Ovary (tissue), 9 donors: ENCODE results near the gene ROM1. TPM values are rescaled to one million over a fixed set of nuclear protein-coding genes. Genes with fewer than 3 reads are reported as not detected.

Source experiments
- DNase-seq, 5 donors: peaks; one replicate each; pipeline ENCODE4 v3.0.0-alpha.2; 2019 to 2020
- H3K27ac ChIP-seq, 2 donors: fragments of 200-600 bp; one replicate each; pipeline versions ENCODE4 v1.5.1 to v1.8.0; 2019 to 2022
- H3K27me3 ChIP-seq: fragments of 200-600 bp; one replicate; pipeline ENCODE4 v1.8.0; 2022
- H3K36me3 ChIP-seq: fragments of 200-600 bp; sonication (generic); one replicate; pipeline ENCODE4 v1.5.1; 2019
- H3K4me1 ChIP-seq: one replicate; pipeline ENCODE4 v1.8.1; 2013; ENCODE audit warnings: mild to moderate bottlenecking, moderate library complexity; ENCODE audit not compliant: insufficient read depth
- H3K4me3 ChIP-seq: fragments of 200-600 bp; sonication (generic); one replicate; pipeline ENCODE4 v1.5.1; 2017
- H3K9me3 ChIP-seq, 2 donors: fragments of 200-600 bp in 1 of 2; sonication (generic) in 1 of 2; one replicate each; pipeline versions ENCODE4 v1.5.1 to v1.8.1; 2013 to 2019; ENCODE audit warnings: mild to moderate bottlenecking in 1 of 2, moderate library complexity in 1 of 2
- EP300 ChIP-seq: sonication (generic); formaldehyde crosslinking; IDR thresholded peaks from one replicate; pipeline ENCODE4 v1.6.1; 2017; ENCODE audit warnings: antibody characterized with exemption
- POLR2A ChIP-seq: fragments of 450-650 bp; IDR thresholded peaks from one replicate; pipeline ENCODE4 v1.6.1; 2017; ENCODE audit warnings: antibody characterized with exemption, mild to moderate bottlenecking, moderate library complexity
- WGBS, 3 donors: extraction: QIAGEN DNeasy Blood & Tissue Kit in 1 of 3; methylation state at CpG; one replicate each; pipeline versions ENCODE4 v1.1.5 to v1.1.7; 2013 to 2017; 5-methylcytosine and 5-hydroxymethylcytosine counted together
- intact Hi-C, 4 donors: fragments of 100-400 bp; cut with DNase I; formaldehyde crosslinking; loops; one replicate each; pipeline versions ENCODE4 v1.11.0 to v1.15.1; 2022 to 2023
- polyA plus RNA-seq, 2 donors: library from polyadenylated mRNA; stranded (reverse); fragments of 200-250 nt in 1 of 2; fragments of 350-450 nt in 1 of 2; fragmentation: Illumina TruSeq in 1 of 2; extraction: RNeasy Lipid Tissue Mini Kit (QIAGEN cat#74804) in 1 of 2; gene quantifications; one replicate each; pipeline ENCODE4 v1.2.3, GENCODE V29; 2013 to 2014
- total RNA-seq, 7 donors: library from RNA; depleted of rRNA in 2 of 7; stranded (reverse); fragments of >200 nt in 2 of 7; fragmentation: NEBNext Ultra II Directional in 3 of 7; extraction: Animal tissue kit (Norgen Biotek cat#: 25700) in 3 of 7; gene quantifications; one replicate each; pipeline versions ENCODE4 v1.1.0 to v1.2.4, GENCODE V29; 2016 to 2023
- TF ChIP-seq, protein P1 (sequence below), 3 donors: fragments of 450-650 bp in 2 of 3; fragments of 200-600 bp in 1 of 3; IDR thresholded peaks; one replicate each; pipeline versions ENCODE4 v1.5.1 to v1.8.0; 2016 to 2022; ENCODE audit warnings: antibody characterized with exemption in 3 of 3, mild to moderate bottlenecking in 1 of 3
- donor health status: DM: no; HTN: no; CAD: no; lungs with moderate emphysema.
- donor health status: DM: no; HTN: no; CAD: no.
- donor health status: Bipolar disorder and iron deficiency.
- donor health status: DM: yes; HTN: yes; CAD: no.
- donor health status: DM: no; HTN: no; CAD: no.
- donor health status: DM: yes; HTN: yes; CAD: no.

Gene ROM1
- total and polyA plus RNA-seq, 9 donors, result 9.2 to 22.4 (median 10.8) TPM

GRCh38 chr11:62621567-62622470 is 8.8 kb downstream of the ROM1 start, which contains the start of gene B3GAT3:
Gene B3GAT3 (minus strand): TSS chr11:62621986. CDS start chr11:62621947, 39 bp downstream.
- Histone ChIP-seq H3K4me1 (peaks cover 1% of the 10 kb centered on the region), H3K9me3 (no peaks in the 10 kb centered on the region), H3K36me3 (no peaks in the 10 kb centered on the region), H3K4me3 (peak within 1 kb of the TSS; percentile 76), H3K27me3 (no peaks in the 10 kb centered on the region), H3K27ac (peak within 1 kb of the TSS; percentile 11 to 69)
- peak; percentile 98 to 99 (median 99) for DNase-seq
- peak; percentile 98 for TF ChIP-seq EP300
- TF ChIP-seq, protein P1, sequence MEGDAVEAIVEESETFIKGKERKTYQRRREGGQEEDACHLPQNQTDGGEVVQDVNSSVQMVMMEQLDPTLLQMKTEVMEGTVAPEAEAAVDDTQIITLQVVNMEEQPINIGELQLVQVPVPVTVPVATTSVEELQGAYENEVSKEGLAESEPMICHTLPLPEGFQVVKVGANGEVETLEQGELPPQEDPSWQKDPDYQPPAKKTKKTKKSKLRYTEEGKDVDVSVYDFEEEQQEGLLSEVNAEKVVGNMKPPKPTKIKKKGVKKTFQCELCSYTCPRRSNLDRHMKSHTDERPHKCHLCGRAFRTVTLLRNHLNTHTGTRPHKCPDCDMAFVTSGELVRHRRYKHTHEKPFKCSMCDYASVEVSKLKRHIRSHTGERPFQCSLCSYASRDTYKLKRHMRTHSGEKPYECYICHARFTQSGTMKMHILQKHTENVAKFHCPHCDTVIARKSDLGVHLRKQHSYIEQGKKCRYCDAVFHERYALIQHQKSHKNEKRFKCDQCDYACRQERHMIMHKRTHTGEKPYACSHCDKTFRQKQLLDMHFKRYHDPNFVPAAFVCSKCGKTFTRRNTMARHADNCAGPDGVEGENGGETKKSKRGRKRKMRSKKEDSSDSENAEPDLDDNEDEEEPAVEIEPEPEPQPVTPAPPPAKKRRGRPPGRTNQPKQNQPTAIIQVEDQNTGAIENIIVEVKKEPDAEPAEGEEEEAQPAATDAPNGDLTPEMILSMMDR (IDR thresholded peaks at IDR 0.05), result peak in 1 of 3 donors; percentile 56
- TF ChIP-seq POLR2A, result peak; percentile 62
- intact Hi-C loops, result loop anchor here in 1 of 4 donors (2.0 kb wide), 1 partner anchor 25 kb away; the partner anchor contains the start of gene GANAB
- 1 to 2% (median 1%) methylated on average over 44 to 77 of the region's 77 CpGs for WGBS, 3 donors

GRCh38 chr11:62622476-62623089 is 9.5 kb downstream of the ROM1 start:
- TF ChIP-seq POLR2A (no peak), EP300 (no peak)
- TF ChIP-seq, protein P1 (IDR thresholded peaks at IDR 0.05), result no peak
- peak overlapping the region; percentile 76 for H3K4me3 ChIP-seq
- H3K27ac ChIP-seq, result peak overlapping the region; percentile 11 to 69
- no peaks in the 10 kb centered on the region for H3K36me3 ChIP-seq
- no peak for DNase-seq
- 76 to 82% (median 76%) methylated on average over 7 of the region's 7 CpGs for WGBS, 3 donors
- intact Hi-C loops, result loop anchor here in 1 of 4 donors (2.0 kb wide), 1 partner anchor 24 kb away; the partner anchor contains the start of gene GANAB
- no peaks in the 10 kb centered on the region for H3K9me3 ChIP-seq
- H3K27me3 ChIP-seq, result no peaks in the 10 kb centered on the region
- H3K4me1 ChIP-seq, result peaks cover 1% of the 10 kb centered on the region

GRCh38 chr11:62627713-62628112 is 14.7 kb downstream of the ROM1 start:
- 77 to 84% (median 78%) methylated on average over 3 of the region's 3 CpGs for WGBS, 3 donors
- TF ChIP-seq POLR2A (no peak), EP300 (no peak)
- TF ChIP-seq, protein P1 (IDR thresholded peaks at IDR 0.05), result no peak
- no peaks in the 10 kb centered on the region for H3K27me3 ChIP-seq
- DNase-seq, result no peak
- no peaks in the 10 kb centered on the region for H3K4me1 ChIP-seq
- H3K4me3 ChIP-seq, result no peak overlapping the region
- H3K9me3 ChIP-seq, result no peaks in the 10 kb centered on the region
- intact Hi-C loops, result no loop called here
- no peaks in the 10 kb centered on the region for H3K36me3 ChIP-seq
- H3K27ac ChIP-seq, result no peak overlapping the region

GRCh38 chr11:62632492-62632891 is 19.4 kb downstream of the ROM1 start:
- no peaks in the 10 kb centered on the region for H3K9me3 ChIP-seq
- no peaks in the 10 kb centered on the region for H3K36me3 ChIP-seq
- no peak overlapping the region for H3K4me3 ChIP-seq
- H3K27me3 ChIP-seq, result no peaks in the 10 kb centered on the region
- intact Hi-C loops, result no loop called here
- H3K4me1 ChIP-seq, result no peaks in the 10 kb centered on the region
- TF ChIP-seq EP300 (no peak), POLR2A (no peak)
- TF ChIP-seq, protein P1 (IDR thresholded peaks at IDR 0.05), result no peak
- DNase-seq, result no peak
- H3K27ac ChIP-seq, result no peak overlapping the region
- WGBS, 3 donors, result 80 to 89% (median 82%) methylated on average over 6 of the region's 6 CpGs
